Esophagus muscularis mucosa (tissue), 4 donors: Measurements from ENCODE around the gene GPR37L1. TPM values are rescaled to one million over a fixed set of nuclear protein-coding genes. Genes with fewer than 3 reads are reported as not detected.

Experiments used
- DNase-seq: peaks from one replicate; pipeline ENCODE4 v3.0.0-alpha.2; 2017; ENCODE audit errors: extremely low spot score
- H3K27ac ChIP-seq, 4 donors: fragments of 200-600 bp; sonication (generic); replicated peaks in 1 of 4; 1 replicate in 3 of 4; 2 replicates in 1 of 4; pipeline ENCODE4 v1.5.1; 2016 to 2019; ENCODE audit warnings: mild to moderate bottlenecking in 1 of 4
- H3K27me3 ChIP-seq, 4 donors: fragments of 200-600 bp; sonication (generic); one replicate each; pipeline versions ENCODE4 v1.5.1 to v1.6.0; 2016 to 2019
- H3K36me3 ChIP-seq, 4 donors: fragments of 200-600 bp; sonication (generic); one replicate each; pipeline ENCODE4 v1.5.1; 2016 to 2019
- H3K4me1 ChIP-seq, 4 donors: fragments of 200-600 bp; sonication (generic); one replicate each; pipeline ENCODE4 v1.5.1; 2016 to 2019
- H3K4me3 ChIP-seq, 4 donors: fragments of 200-600 bp; sonication (generic); 1 replicate in 2 of 4; 2 replicates in 2 of 4; pipeline ENCODE4 v1.5.1; 2016 to 2019; ENCODE audit warnings: mild to moderate bottlenecking in 4 of 4, moderate library complexity in 1 of 4
- H3K9me3 ChIP-seq, 4 donors: fragments of 200-600 bp; sonication (generic); 1 replicate in 3 of 4; 2 replicates in 1 of 4; pipeline ENCODE4 v1.5.1; 2016 to 2019
- EP300 ChIP-seq: sonication (generic); formaldehyde crosslinking; IDR thresholded peaks from one replicate; pipeline ENCODE4 v1.6.1; 2017; ENCODE audit warnings: antibody characterized with exemption
- POLR2A ChIP-seq: fragments of 450-650 bp; IDR thresholded peaks from one replicate; pipeline ENCODE4 v1.6.1; 2017; ENCODE audit warnings: antibody characterized with exemption, moderate library complexity, mild to moderate bottlenecking, low read depth
- POLR2AphosphoS5 ChIP-seq, 2 donors: sonication (generic); formaldehyde crosslinking; IDR thresholded peaks; one replicate each; pipeline ENCODE4 v1.6.1; 2017; ENCODE audit warnings: antibody characterized with exemption in 2 of 2
- WGBS: methylation state at CpG from one replicate; pipeline ENCODE4 v1.1.5; 2018; 5-methylcytosine and 5-hydroxymethylcytosine counted together
- intact Hi-C: fragments of 100-400 bp; cut with DNase I; formaldehyde crosslinking; loops from one replicate; pipeline ENCODE4 v1.15.1; 2023
- total RNA-seq, 4 donors: library from RNA; depleted of rRNA; stranded (reverse); fragments of >200 nt; gene quantifications; one replicate each; pipeline versions ENCODE4 v1.1.0 to v1.2.1, GENCODE V29; 2016
- TF ChIP-seq, protein P1 (sequence below), 3 experiments: fragments of 200-600 bp in 2 of 3; fragments of 450-650 bp in 1 of 3; sonication (generic) in 2 of 3; IDR thresholded peaks; one replicate each; pipeline ENCODE4 v1.5.1; 2017 to 2019; ENCODE audit warnings: antibody characterized with exemption in 3 of 3, mild to moderate bottlenecking in 2 of 3, moderate library complexity in 1 of 3

The GPR37L1 gene
- total RNA-seq, 4 donors from 2014 or later: 0.17 to 0.69 (median 0.58) TPM; not detected in 1

- TF ChIP-seq POLR2AphosphoS5 (IDR thresholded peaks at IDR 0.05) (no peak), POLR2A (no peak), EP300 (no peak)
- TF ChIP-seq, protein P1, sequence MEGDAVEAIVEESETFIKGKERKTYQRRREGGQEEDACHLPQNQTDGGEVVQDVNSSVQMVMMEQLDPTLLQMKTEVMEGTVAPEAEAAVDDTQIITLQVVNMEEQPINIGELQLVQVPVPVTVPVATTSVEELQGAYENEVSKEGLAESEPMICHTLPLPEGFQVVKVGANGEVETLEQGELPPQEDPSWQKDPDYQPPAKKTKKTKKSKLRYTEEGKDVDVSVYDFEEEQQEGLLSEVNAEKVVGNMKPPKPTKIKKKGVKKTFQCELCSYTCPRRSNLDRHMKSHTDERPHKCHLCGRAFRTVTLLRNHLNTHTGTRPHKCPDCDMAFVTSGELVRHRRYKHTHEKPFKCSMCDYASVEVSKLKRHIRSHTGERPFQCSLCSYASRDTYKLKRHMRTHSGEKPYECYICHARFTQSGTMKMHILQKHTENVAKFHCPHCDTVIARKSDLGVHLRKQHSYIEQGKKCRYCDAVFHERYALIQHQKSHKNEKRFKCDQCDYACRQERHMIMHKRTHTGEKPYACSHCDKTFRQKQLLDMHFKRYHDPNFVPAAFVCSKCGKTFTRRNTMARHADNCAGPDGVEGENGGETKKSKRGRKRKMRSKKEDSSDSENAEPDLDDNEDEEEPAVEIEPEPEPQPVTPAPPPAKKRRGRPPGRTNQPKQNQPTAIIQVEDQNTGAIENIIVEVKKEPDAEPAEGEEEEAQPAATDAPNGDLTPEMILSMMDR (IDR thresholded peaks at IDR 0.05): no peak
Observed at GRCh38 chr1:202104073-202104472, 18.6 kb upstream of the GPR37L1 start.

DNA sequence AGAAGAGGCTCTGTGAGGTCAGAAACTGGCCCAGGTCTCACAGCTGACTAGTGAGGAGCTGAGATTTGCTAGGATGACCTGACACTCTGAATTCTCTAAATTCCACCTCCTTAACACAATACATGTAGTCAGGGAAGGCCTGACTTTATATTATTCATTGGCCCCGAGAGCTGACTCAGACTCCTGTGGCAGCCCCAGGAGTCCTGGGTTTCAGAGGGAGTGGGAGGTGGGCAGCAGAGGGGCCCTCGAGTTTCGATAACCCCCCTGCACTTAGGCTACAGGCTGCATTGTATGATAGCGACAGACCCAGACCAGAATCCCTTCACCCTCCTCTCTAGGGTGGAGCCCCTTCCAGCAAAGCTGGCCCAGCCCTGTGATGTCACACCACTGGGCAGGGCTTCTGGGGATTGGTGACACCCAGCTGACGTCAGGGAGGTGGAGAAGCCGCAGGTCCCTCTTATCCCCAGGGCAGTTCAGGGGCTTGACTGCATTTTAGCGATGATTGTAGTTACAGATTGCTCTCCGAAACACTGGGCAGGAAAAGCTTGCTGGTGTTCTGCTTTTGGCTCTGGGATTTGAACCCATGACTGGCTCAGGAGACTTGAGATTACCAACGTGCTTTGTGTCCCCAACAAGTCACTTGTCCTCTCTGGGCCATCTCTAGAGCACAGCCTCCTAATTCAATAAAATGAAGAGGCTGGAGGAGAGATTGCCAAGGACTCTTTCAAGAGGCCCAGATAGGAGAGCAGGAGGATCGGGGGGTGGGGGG lies 17.0 kb upstream of the GPR37L1 start:
- intact Hi-C loops: no loop called here
- DNase-seq: no peak
- H3K4me3 ChIP-seq: no peak overlapping the region
- TF ChIP-seq POLR2A: no peak
- H3K27ac ChIP-seq: no peak overlapping the region
- no peaks in the 10 kb centered on the region for H3K9me3 ChIP-seq
- no peaks in the 10 kb centered on the region for H3K27me3 ChIP-seq
- H3K36me3 ChIP-seq: no peaks in the 10 kb centered on the region
- H3K4me1 ChIP-seq: peaks cover 0 to 5% (median 2%) of the 10 kb centered on the region in 4 donors
- 97% methylated on average over 4 of the region's 10 CpGs for WGBS

More at GRCh38 chr1:202104073-202104472, 18.6 kb upstream of the GPR37L1 start:
- H3K4me3 ChIP-seq: no peak overlapping the region
- intact Hi-C loops: no loop called here
- H3K27ac ChIP-seq: no peak overlapping the region
- H3K27me3 ChIP-seq: no peaks in the 10 kb centered on the region
- no peaks in the 10 kb centered on the region for H3K9me3 ChIP-seq
- no peaks in the 10 kb centered on the region for H3K36me3 ChIP-seq
- 86% methylated on average over 10 of the region's 10 CpGs for WGBS
- no peak for DNase-seq
- peaks cover 0 to 5% (median 2%) of the 10 kb centered on the region in 4 donors for H3K4me1 ChIP-seq

- TF ChIP-seq, protein P1 (IDR thresholded peaks at IDR 0.05): no peak
- TF ChIP-seq POLR2AphosphoS5 (IDR thresholded peaks at IDR 0.05) (no peak), EP300 (no peak), POLR2A (no peak)
- no peak for DNase-seq
- Histone ChIP-seq H3K27ac (peak overlapping the region in 1 of 4 donors; percentile 44), H3K4me3 (no peak overlapping the region), H3K36me3 (no peaks in the 10 kb centered on the region), H3K27me3 (no peaks in the 10 kb centered on the region), H3K4me1 (peaks cover 0 to 5% (median 2%) of the 10 kb centered on the region in 4 donors), H3K9me3 (no peaks in the 10 kb centered on the region)
- intact Hi-C loops: no loop called here
- 72% methylated on average over 10 of the region's 10 CpGs for WGBS
Observed at GRCh38 chr1:202106340-202107254, 16.1 kb upstream of the GPR37L1 start.

GRCh38 chr1:202107321-202107761 lies 15.4 kb upstream of the GPR37L1 start:
- Histone ChIP-seq H3K36me3 (no peaks in the 10 kb centered on the region), H3K4me1 (peaks cover under 1 to 5% (median 5%) of the 10 kb centered on the region in 4 donors), H3K27ac (no peak overlapping the region), H3K9me3 (no peaks in the 10 kb centered on the region), H3K27me3 (no peaks in the 10 kb centered on the region), H3K4me3 (no peak overlapping the region)
- intact Hi-C loops: no loop called here
- 78% methylated on average over 2 of the region's 5 CpGs for WGBS
- DNase-seq: no peak
- TF ChIP-seq POLR2AphosphoS5 (IDR thresholded peaks at IDR 0.05): no peak
- TF ChIP-seq, protein P1 (IDR thresholded peaks at IDR 0.05): no peak
- no peak for TF ChIP-seq EP300
- TF ChIP-seq POLR2A: no peak
